BE2C (cell line): ENCODE measurements around the gene TRPV5.
A peak's percentile ranks its signal among the peaks of the same experiment; 100 is the strongest.

ENCODE experiments used
- DNase-seq: peaks from one replicate; pipeline ENCODE4 v3.0.0-alpha.2; 2020
- H3K27me3 ChIP-seq: fragments of 250-450 bp; sonication (Bioruptor Pico); 2 replicates; pipeline ENCODE4 v1.5.1; 2020; ENCODE audit warnings: mild to moderate bottlenecking
- H3K36me3 ChIP-seq: fragments of 250-450 bp; sonication (Bioruptor Pico); 2 replicates; pipeline ENCODE4 v1.5.1; 2020; ENCODE audit warnings: mild to moderate bottlenecking
- H3K4me1 ChIP-seq: fragments of 250-450 bp; sonication (Bioruptor Pico); 2 replicates; pipeline ENCODE4 v1.5.1; 2020
- H3K4me3 ChIP-seq: 2 replicates; pipeline ENCODE4 v1.5.1; 2011; ENCODE audit warnings: low read depth, low read length
- H3K9me3 ChIP-seq: fragments of 250-450 bp; sonication (Bioruptor Pico); 2 replicates; pipeline ENCODE4 v1.5.1; 2020
- CTCF ChIP-seq: IDR thresholded peaks from 2 replicates; pipeline ENCODE4 v1.5.1; 2012; ENCODE audit warnings: mild to moderate bottlenecking, low read depth, low read length

TRPV5 gene

GRCh38 chr7:142868986-142869415, 64.5 kb downstream of the TRPV5 start:
- no peaks in the 10 kb centered on the region for H3K9me3 ChIP-seq
- no peak overlapping the region for H3K4me3 ChIP-seq
- DNase-seq = no peak
- H3K4me1 ChIP-seq = no peaks in the 10 kb centered on the region
- no peaks in the 10 kb centered on the region for H3K36me3 ChIP-seq
- TF ChIP-seq CTCF = no peak
- no peaks in the 10 kb centered on the region for H3K27me3 ChIP-seq

GRCh38 chr7:142868188-142868985, 65.2 kb downstream of the TRPV5 start:
- Histone ChIP-seq H3K4me1 (no peaks in the 10 kb centered on the region), H3K4me3 (no peak overlapping the region), H3K9me3 (no peaks in the 10 kb centered on the region), H3K36me3 (no peaks in the 10 kb centered on the region), H3K27me3 (no peaks in the 10 kb centered on the region)
- TF ChIP-seq CTCF = no peak
- DNase-seq = no peak

DNA sequence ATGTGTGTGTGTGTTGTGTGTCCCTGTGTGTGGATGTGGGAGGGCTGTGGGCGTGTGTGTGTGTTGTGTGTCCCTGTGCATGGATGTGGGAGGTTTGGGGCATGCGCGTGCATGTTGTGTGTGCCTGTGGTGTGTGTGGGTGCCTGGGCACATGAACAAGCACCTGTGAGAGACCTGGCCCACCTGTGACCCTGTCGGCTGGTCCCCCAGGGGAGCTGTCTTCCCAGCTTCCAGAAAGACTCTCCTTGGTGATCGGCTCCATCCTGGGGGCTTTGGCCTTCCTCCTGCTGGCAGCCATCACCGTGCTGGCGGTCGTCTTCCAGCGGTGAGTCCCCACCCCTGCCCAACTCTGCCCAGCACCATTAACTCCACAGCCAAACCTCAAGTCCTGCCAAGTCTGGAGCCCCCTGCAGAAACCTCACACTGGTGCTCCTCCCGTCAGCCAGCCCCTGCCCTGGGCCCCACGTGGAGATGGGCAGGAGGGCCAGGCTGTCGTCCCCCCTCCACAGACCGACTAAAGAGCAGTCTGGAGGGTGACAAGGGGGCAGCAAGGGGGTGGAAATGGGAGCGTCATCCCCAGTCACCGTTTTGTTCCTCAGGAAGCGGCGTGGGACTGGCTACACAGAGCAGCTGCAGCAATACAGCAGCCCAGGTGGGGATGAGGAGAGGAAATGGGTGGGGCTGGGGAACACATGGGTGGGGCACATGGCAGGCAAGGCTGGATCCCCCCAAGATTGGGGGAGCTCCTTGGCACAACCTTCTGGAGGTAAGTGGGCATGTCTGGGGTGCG, 66.0 kb downstream of the TRPV5 start:
- H3K27me3 ChIP-seq = no peaks in the 10 kb centered on the region
- no peak for DNase-seq
- no peak for TF ChIP-seq CTCF
- no peak overlapping the region for H3K4me3 ChIP-seq
- H3K9me3 ChIP-seq = no peaks in the 10 kb centered on the region
- no peaks in the 10 kb centered on the region for H3K4me1 ChIP-seq
- H3K36me3 ChIP-seq = no peaks in the 10 kb centered on the region

GRCh38 chr7:142867097-142867378, 66.5 kb downstream of the TRPV5 start:
- no peak overlapping the region for H3K4me3 ChIP-seq
- no peak for TF ChIP-seq CTCF
- no peak for DNase-seq
- H3K27me3 ChIP-seq = no peaks in the 10 kb centered on the region
- H3K9me3 ChIP-seq = no peaks in the 10 kb centered on the region
- no peaks in the 10 kb centered on the region for H3K4me1 ChIP-seq
- H3K36me3 ChIP-seq = no peaks in the 10 kb centered on the region

DNA sequence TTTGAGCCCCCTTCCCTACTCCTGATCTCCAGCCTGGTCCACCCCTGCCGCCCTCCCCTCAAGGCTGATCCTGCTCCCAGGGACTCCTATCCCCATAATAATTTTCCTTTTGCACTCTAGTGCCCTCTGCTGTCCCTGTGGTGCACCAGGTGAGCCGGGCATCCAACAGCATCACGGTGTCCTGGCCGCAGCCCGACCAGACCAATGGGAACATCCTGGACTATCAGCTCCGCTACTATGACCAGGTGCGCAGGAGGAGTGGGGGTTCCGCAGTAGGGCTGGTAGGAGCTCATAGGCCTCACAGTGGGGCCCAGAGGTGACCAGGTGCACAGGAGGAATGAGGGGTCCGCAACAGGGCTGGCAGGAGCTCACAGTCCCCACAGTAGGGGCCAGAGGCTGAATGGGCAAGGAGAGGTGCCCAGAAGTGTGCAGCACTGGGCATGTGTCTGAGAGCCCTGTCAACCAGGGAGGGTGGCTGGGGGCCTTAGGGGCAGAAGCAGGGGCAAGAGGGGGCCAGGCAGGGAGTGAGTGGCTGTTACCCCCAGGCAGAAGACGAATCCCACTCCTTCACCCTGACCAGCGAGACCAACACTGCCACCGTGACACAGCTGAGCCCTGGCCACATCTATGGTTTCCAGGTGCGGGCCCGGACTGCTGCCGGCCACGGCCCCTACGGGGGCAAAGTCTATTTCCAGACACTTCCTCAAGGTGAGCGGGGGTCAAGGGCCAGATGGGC, 67.0 kb downstream of the TRPV5 start:
- H3K36me3 ChIP-seq = no peaks in the 10 kb centered on the region

More for the DNA sequence above, 67.0 kb downstream of the TRPV5 start:
- Histone ChIP-seq H3K4me1 (no peaks in the 10 kb centered on the region), H3K27me3 (no peaks in the 10 kb centered on the region), H3K9me3 (no peaks in the 10 kb centered on the region), H3K4me3 (no peak overlapping the region)
- TF ChIP-seq CTCF = peak; percentile 53
- DNase-seq = peak; percentile 38
